Activated CD8-positive, alpha-beta memory T cell treated with anti-CD3 and anti-CD28 coated beads, Interleukin-2, amount 10 ng/mL, durations not matched to agents 7 days and 5 days (primary cell): ENCODE data around the gene FXR1. TPM values are rescaled to one million over a fixed set of nuclear protein-coding genes. Genes with fewer than 3 reads are reported as not detected.
A peak's percentile ranks its signal among the peaks of the same experiment; 100 is the strongest.
"Not testable (repeated sequence)": the region's sequence is repeated elsewhere in the genome, so short reads cannot be mapped to it uniquely, and the experiment has no call there.

ENCODE experiments used
- ATAC-seq: fragments of 150-1000 bp; cut with Tn5 transposase; one replicate; pipeline ENCODE4 v1.10.0; 2021; ENCODE audit warnings: moderate library complexity
- CTCF ChIA-PET: fragments of 350-600 bp; sonication (Branson Sonifier 250); formaldehyde crosslinking; loops from one replicate; lab custom pipeline; 2021; ENCODE audit warnings: antibody characterized with exemption; lab: Charles Lee
- DNase-seq: peaks from one replicate; pipeline ENCODE4 v3.0.0-alpha.2; 2020
- H3K27ac Mint-ChIP-seq: one replicate; pipeline ENCODE4 v1.8.0; 2021; ENCODE audit warnings: mild to moderate bottlenecking, mixed read lengths
- H3K27me3 Mint-ChIP-seq: one replicate; pipeline ENCODE4 v1.8.0; 2021; ENCODE audit warnings: mixed read lengths
- H3K36me3 Mint-ChIP-seq: one replicate; pipeline ENCODE4 v1.8.0; 2021; ENCODE audit warnings: mild to moderate bottlenecking, mixed read lengths
- H3K4me1 Mint-ChIP-seq: one replicate; pipeline ENCODE4 v1.8.0; 2021; ENCODE audit warnings: mixed read lengths
- H3K4me3 Mint-ChIP-seq: one replicate; pipeline ENCODE4 v1.8.0; 2021; ENCODE audit warnings: mild to moderate bottlenecking, moderate library complexity, mixed read lengths
- H3K9me3 Mint-ChIP-seq: one replicate; pipeline ENCODE4 v1.8.0; 2022; ENCODE audit warnings: low read depth, mixed read lengths
- total RNA-seq, 2 experiments: library from RNA; stranded (reverse); gene quantifications; one replicate each; pipeline ENCODE4 v1.2.3, GENCODE V29; 2021

The FXR1 gene
- total RNA-seq, 2 experiments from 2014 or later: 141 to 144 TPM

DNA sequence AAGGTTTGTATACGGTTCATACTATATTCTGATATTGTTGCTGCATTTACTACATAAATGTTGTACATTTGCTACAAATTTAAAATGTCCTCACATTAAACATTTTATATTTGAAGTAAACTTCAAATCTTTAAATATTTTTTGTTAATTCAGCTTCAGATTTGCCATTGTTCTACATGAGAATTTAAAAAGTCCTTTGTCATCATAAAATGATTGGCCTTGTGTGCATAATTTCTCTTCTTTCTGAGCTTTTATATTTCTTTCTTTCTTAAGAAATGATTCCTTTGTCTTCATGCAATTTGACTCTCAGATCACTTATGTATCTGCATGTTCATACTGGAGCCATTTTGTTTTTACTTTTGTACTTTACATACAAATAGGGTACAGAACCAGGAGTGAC is 49.1 kb downstream of the FXR1 start:
- DNase-seq (no peak), ATAC-seq (no peak)
- H3K27ac Mint-ChIP-seq: no peak overlapping the region
- peaks cover 58% of the 10 kb centered on the region for H3K36me3 Mint-ChIP-seq
- no peaks in the 10 kb centered on the region for H3K9me3 Mint-ChIP-seq
- H3K27me3 Mint-ChIP-seq: no peaks in the 10 kb centered on the region
- CTCF ChIA-PET: interaction anchor here (1.1 kb wide), 1 partner anchor 13 kb away, joined by 3 read pairs; no protein-coding TSS in a partner anchor
- H3K4me3 Mint-ChIP-seq: no peak overlapping the region
- peaks cover 15% of the 10 kb centered on the region for H3K4me1 Mint-ChIP-seq

GRCh38 chr3:180962530-180962929 is 50.1 kb downstream of the FXR1 start:
- CTCF ChIA-PET: no interaction called here
- Mint-ChIP-seq H3K36me3 (peaks cover 57% of the 10 kb centered on the region), H3K27me3 (no peaks in the 10 kb centered on the region), H3K4me3 (no peak overlapping the region), H3K9me3 (no peaks in the 10 kb centered on the region), H3K27ac (no peak overlapping the region), H3K4me1 (peaks cover 16% of the 10 kb centered on the region)
- ATAC-seq (no peak), DNase-seq (no peak)

- H3K4me1 Mint-ChIP-seq: peaks cover 9% of the 10 kb centered on the region
- ATAC-seq (no peak), DNase-seq (no peak)
- peaks cover 52% of the 10 kb centered on the region for H3K36me3 Mint-ChIP-seq
- H3K27me3 Mint-ChIP-seq: no peaks in the 10 kb centered on the region
- no peaks in the 10 kb centered on the region for H3K9me3 Mint-ChIP-seq
- CTCF ChIA-PET: no interaction called here
- H3K27ac Mint-ChIP-seq: no peak overlapping the region
- H3K4me3 Mint-ChIP-seq: no peak overlapping the region
Observed at GRCh38 chr3:180970931-180971330, 58.5 kb downstream of the FXR1 start.

DNA sequence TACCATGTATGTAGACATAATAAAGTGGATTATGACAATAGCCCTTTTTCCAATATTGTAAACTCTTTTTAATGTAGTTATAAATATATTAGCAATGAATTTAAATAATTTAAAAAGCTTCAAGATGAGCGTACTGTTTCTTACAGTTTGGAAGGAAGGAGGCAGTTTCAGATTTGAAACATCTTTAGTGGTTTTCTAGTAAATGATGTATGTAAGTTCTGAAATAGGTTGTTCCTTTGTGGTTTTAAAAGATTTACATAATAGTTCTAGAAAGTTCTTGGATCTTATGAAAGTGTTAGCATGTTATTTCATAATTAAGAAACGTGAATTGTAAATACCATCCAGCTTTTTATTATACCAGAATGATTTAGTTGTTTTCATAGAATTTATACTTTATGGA is 61.1 kb downstream of the FXR1 start:
- Mint-ChIP-seq H3K27ac (no peak overlapping the region), H3K36me3 (peaks cover 51% of the 10 kb centered on the region), H3K4me1 (peaks cover 7% of the 10 kb centered on the region), H3K4me3 (no peak overlapping the region), H3K27me3 (no peaks in the 10 kb centered on the region), H3K9me3 (no peaks in the 10 kb centered on the region)
- CTCF ChIA-PET: no interaction called here
- DNase-seq: no peak
- ATAC-seq: no peak

DNA sequence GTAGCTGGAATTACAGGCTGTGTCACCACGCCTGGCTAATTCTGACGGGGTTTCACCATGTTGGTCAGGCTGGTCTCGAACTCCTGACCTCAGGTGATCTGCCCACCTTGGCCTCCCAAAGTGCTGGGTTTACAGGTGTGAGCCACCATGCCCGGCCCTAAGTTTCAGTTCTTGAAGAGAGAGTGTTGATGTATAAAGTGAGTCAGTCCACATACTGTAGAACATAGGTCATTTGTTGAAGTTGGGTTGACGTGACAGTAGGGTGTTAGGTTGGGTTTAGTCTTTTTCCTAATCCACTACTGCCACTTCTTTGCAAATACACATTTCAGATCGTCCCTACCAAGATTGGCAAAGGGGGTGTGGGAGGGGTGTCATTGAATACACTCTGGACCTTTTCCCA is 61.8 kb downstream of the FXR1 start:
- Mint-ChIP-seq H3K4me1 (peaks cover 7% of the 10 kb centered on the region), H3K36me3 (peaks cover 52% of the 10 kb centered on the region), H3K4me3 (no peak overlapping the region), H3K27me3 (no peaks in the 10 kb centered on the region), H3K9me3 (no peaks in the 10 kb centered on the region), H3K27ac (no peak overlapping the region)
- ATAC-seq (no peak), DNase-seq (no peak)
- CTCF ChIA-PET: interaction anchor here (1.2 to 2.2 kb wide), 2 partner anchors 10 to 13 kb away, joined by 3 to 5 read pairs; no protein-coding TSS in a partner anchor

DNA sequence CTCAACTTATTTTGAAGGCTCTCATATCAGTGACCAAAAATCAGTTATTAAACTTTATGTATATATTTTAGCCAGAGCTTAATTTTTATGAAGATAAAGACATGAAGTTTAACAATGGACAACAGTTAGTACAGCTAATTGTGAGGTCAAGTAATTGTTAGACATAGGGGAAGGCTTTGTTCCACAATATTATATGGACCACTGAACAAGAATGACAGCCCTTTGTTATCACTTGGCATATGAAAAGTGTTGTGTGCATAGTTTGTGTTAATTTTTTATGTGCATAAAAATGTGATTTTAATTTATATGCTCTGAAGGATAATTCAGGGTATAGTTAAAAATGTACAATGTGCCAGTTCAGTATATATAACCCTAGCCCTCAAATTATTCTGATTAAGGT is 65.0 kb downstream of the FXR1 start:
- H3K36me3 Mint-ChIP-seq: peaks cover 34% of the 10 kb centered on the region
- CTCF ChIA-PET: interaction anchor here (1.0 kb wide), 1 partner anchor 65 kb away, joined by 3 read pairs; the partner anchor contains the start of gene FXR1
- DNase-seq: no peak
- H3K4me1 Mint-ChIP-seq: peaks cover 7% of the 10 kb centered on the region
- no peak for ATAC-seq
- no peaks in the 10 kb centered on the region for H3K27me3 Mint-ChIP-seq
- H3K27ac Mint-ChIP-seq: no peak overlapping the region
- no peak overlapping the region for H3K4me3 Mint-ChIP-seq
- H3K9me3 Mint-ChIP-seq: no peaks in the 10 kb centered on the region

DNA sequence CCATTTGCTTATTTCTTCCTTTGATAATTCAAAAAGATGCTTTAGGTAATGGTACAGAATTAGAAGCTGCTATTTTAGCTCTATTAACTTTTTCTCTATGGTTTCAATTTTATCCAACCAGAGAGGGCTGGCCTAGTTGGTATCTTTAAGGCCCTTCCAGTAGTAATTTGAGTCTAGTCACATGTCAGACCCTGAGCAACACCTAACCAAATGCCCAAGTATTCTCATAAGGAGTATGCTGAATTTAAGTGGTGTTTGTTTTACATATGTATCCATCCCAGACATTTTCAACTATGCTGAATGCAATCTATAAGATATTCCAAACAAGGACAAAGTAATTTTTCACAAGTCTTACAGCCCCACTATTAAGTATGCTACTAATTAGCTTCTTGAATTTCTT is 67.5 kb downstream of the FXR1 start:
- DNase-seq (no peak), ATAC-seq (no peak)
- no peak overlapping the region for H3K27ac Mint-ChIP-seq
- H3K27me3 Mint-ChIP-seq: no peaks in the 10 kb centered on the region
- CTCF ChIA-PET: no interaction called here
- H3K9me3 Mint-ChIP-seq: no peaks in the 10 kb centered on the region
- H3K4me3 Mint-ChIP-seq: no peak overlapping the region
- H3K36me3 Mint-ChIP-seq: peaks cover 28% of the 10 kb centered on the region
- peaks cover 3% of the 10 kb centered on the region for H3K4me1 Mint-ChIP-seq

GRCh38 chr3:180980611-180981010 is 68.1 kb downstream of the FXR1 start:
- peaks cover 28% of the 10 kb centered on the region for H3K36me3 Mint-ChIP-seq
- H3K4me1 Mint-ChIP-seq: peaks cover 3% of the 10 kb centered on the region
- CTCF ChIA-PET: no interaction called here
- ATAC-seq (no peak), DNase-seq (no peak)
- H3K27ac Mint-ChIP-seq: no peak overlapping the region
- no peaks in the 10 kb centered on the region for H3K27me3 Mint-ChIP-seq
- H3K9me3 Mint-ChIP-seq: no peaks in the 10 kb centered on the region
- no peak overlapping the region for H3K4me3 Mint-ChIP-seq

DNA sequence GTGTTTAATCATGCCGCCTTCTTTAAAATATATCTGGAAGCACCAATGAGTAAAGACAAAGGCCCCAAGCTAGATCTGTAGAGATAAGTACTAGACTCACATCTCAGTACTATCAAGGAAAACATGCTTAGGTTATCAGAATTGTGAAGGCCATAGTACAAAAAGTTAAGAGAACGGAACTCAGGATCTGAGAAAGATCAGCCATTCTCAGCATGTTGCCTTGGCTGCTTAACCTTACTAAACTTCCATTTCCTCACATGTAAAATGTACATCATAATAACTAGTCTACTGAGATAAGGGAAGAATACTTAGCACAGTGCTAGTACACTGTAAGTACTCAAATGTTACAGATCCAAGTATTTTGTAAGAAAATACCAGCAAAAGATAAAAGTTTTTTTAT is 69.4 kb downstream of the FXR1 start:
- Mint-ChIP-seq H3K4me1 (peaks cover 8% of the 10 kb centered on the region), H3K9me3 (no peaks in the 10 kb centered on the region), H3K4me3 (no peak overlapping the region), H3K27me3 (no peaks in the 10 kb centered on the region), H3K36me3 (peaks cover 23% of the 10 kb centered on the region), H3K27ac (no peak overlapping the region)
- CTCF ChIA-PET: no interaction called here
- ATAC-seq (no peak), DNase-seq (no peak)

- DNase-seq (no peak), ATAC-seq (no peak)
- peak overlapping the region; percentile 46 for H3K27ac Mint-ChIP-seq
- no peaks in the 10 kb centered on the region for H3K9me3 Mint-ChIP-seq
- H3K36me3 Mint-ChIP-seq: peaks cover 22% of the 10 kb centered on the region
- CTCF ChIA-PET: interaction anchor here (2.1 kb wide), 1 partner anchor 8 kb away, joined by 5 read pairs; no protein-coding TSS in a partner anchor
- no peak overlapping the region for H3K4me3 Mint-ChIP-seq
- H3K4me1 Mint-ChIP-seq: peaks cover 17% of the 10 kb centered on the region
- H3K27me3 Mint-ChIP-seq: no peaks in the 10 kb centered on the region
Observed at GRCh38 chr3:180983136-180983535, 70.7 kb downstream of the FXR1 start.

GRCh38 chr3:180986366-180986765 is 73.9 kb downstream of the FXR1 start:
- H3K9me3 Mint-ChIP-seq, H3K27me3 Mint-ChIP-seq, H3K27ac Mint-ChIP-seq, ATAC-seq, H3K4me3 Mint-ChIP-seq, DNase-seq, CTCF ChIA-PET: not testable (repeated sequence)
- Mint-ChIP-seq H3K4me1 (peaks cover 37% of the 10 kb centered on the region), H3K36me3 (peaks cover 13% of the 10 kb centered on the region)

GRCh38 chr3:180987344-180987743 is 74.9 kb downstream of the FXR1 start:
- ATAC-seq (no peak), DNase-seq (no peak)
- Mint-ChIP-seq H3K27me3 (no peaks in the 10 kb centered on the region), H3K36me3 (peaks cover 11% of the 10 kb centered on the region), H3K9me3 (no peaks in the 10 kb centered on the region), H3K27ac (no peak overlapping the region), H3K4me3 (no peak overlapping the region), H3K4me1 (peaks cover 38% of the 10 kb centered on the region)
- CTCF ChIA-PET: no interaction called here

DNA sequence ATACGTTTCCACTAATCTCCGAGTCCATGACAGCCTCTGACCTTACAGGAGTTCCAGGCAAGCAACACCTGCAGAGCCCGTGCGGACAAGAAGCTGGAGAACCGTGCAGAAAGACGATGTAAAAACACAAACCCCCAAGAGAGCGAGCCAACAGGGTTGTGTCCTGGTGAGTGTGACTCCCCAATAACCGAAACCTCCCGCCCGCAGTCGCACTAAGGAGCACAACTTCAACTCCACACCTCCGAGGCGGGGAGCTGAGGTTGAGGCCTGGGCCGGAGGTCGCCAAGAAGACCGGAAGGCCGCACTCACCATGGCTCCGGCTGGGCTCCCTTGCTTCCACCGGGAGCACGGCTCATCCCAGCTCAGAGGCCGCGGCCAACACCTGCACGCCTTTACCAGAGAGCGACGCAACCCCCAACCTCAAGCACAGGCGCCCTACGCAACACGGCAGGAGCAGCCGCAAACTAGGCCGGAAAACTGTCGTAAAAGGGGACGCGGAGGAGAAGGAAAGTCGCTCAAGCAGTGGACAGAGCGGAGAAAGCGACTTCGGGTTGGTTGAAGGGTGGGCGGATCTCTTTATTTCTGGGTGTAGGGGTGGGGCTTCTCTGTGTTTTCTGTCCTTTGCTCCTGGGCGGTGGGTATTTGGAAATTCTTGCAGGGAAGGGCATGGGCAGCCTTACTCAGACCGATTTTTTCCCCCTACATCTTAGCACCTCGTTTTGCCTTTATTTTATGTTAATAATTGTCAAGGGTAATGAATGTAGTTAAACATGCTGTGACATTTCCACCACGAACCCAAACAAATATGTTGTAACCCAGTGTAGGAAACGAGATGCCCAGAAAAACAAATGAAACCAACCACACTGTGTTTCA is 77.1 kb downstream of the FXR1 start, which contains the start of gene DNAJC19:
DNAJC19 (minus strand) TSS at position 446 of the 873 bp plus-strand sequence; CDS start at position 312, 134 bp downstream.
- no peaks in the 10 kb centered on the region for H3K9me3 Mint-ChIP-seq
- H3K27ac Mint-ChIP-seq: peak within 1 kb of the TSS; percentile 90
- H3K4me1 Mint-ChIP-seq: peaks cover 35% of the 10 kb centered on the region
- CTCF ChIA-PET: interaction anchor here (1.8 kb wide), 1 partner anchor 77 kb away, joined by 6 read pairs; the partner anchor contains the start of gene FXR1
- ATAC-seq: peak; percentile 98
- H3K4me3 Mint-ChIP-seq: peak within 1 kb of the TSS; percentile 88
- peak; percentile 95 for DNase-seq
- H3K36me3 Mint-ChIP-seq: peaks cover 7% of the 10 kb centered on the region
- H3K27me3 Mint-ChIP-seq: no peaks in the 10 kb centered on the region

DNA sequence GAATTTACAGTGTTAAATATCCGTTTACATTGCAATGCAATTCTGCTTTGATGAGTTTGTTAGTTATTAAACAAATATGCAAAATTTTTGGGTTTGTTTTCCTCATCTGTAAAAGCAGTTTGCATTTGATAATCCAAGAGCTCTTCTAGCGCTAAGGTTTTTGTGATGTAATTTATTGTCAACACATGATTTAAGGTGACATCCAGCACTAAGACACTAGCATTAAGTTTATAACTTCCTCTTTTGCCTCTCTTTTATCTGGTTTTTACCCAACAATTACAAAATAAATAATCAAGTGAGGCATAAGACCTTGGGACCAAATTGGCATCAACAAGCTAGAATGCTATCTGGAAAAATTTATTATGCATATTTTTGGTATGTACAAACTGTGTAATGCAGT is 78.0 kb downstream of the FXR1 start:
- Mint-ChIP-seq H3K27ac (no peak overlapping the region), H3K4me3 (peak overlapping the region; percentile 88), H3K27me3 (peaks cover 4% of the 10 kb centered on the region), H3K4me1 (peaks cover 35% of the 10 kb centered on the region), H3K9me3 (no peaks in the 10 kb centered on the region), H3K36me3 (peaks cover 5% of the 10 kb centered on the region)
- CTCF ChIA-PET: interaction anchor here (0.6 to 1.8 kb wide), 2 partner anchors 78 to 107 kb away, joined by 4 to 6 read pairs; partner anchors contain the start of gene FXR1
- DNase-seq (no peak), ATAC-seq (no peak)
